HG03139 (cell line): ENCODE results near the gene CACNA2D3.

Experiments used
- ATAC-seq: cut with Tn5 transposase; IDR thresholded peaks from one replicate; pipeline ENCODE4 v1.9.1; 2021; ENCODE audit not compliant: unreplicated experiment

CACNA2D3 gene

GRCh38 chr3:54213907-54214306 is 91.6 kb downstream of the CACNA2D3 start:
- ATAC-seq: no peak

GRCh38 chr3:54214845-54215244 is 92.5 kb downstream of the CACNA2D3 start:
- no peak for ATAC-seq

- ATAC-seq: no peak
Measured at GRCh38 chr3:54215521-54215920, 93.2 kb downstream of the CACNA2D3 start.

- ATAC-seq: no peak
Measured at GRCh38 chr3:54217828-54218227, 95.5 kb downstream of the CACNA2D3 start.

- no peak for ATAC-seq
Measured at GRCh38 chr3:54222316-54222715, 100.0 kb downstream of the CACNA2D3 start.

- no peak for ATAC-seq
Measured at GRCh38 chr3:54223063-54223462, 100.7 kb downstream of the CACNA2D3 start.

GRCh38 chr3:54225841-54226528 is 103.6 kb downstream of the CACNA2D3 start:
- ATAC-seq: no peak

GRCh38 chr3:54228806-54229205 is 106.5 kb downstream of the CACNA2D3 start:
- no peak for ATAC-seq

GRCh38 chr3:54232618-54233017 is 110.3 kb downstream of the CACNA2D3 start:
- ATAC-seq: no peak

GRCh38 chr3:54235998-54236397 is 113.6 kb downstream of the CACNA2D3 start:
- no peak for ATAC-seq

GRCh38 chr3:54237109-54237508 is 114.8 kb downstream of the CACNA2D3 start:
- ATAC-seq: no peak

GRCh38 chr3:54237788-54238502 is 115.6 kb downstream of the CACNA2D3 start:
- ATAC-seq: no peak

- no peak for ATAC-seq
Measured at GRCh38 chr3:54240309-54240708, 118.0 kb downstream of the CACNA2D3 start.

GRCh38 chr3:54243056-54243931 is 120.9 kb downstream of the CACNA2D3 start:
- ATAC-seq: no peak

GRCh38 chr3:54243960-54244682 is 121.8 kb downstream of the CACNA2D3 start:
- no peak for ATAC-seq

GRCh38 chr3:54251705-54252104 is 129.4 kb downstream of the CACNA2D3 start:
- ATAC-seq: no peak

GRCh38 chr3:54257125-54257720 is 134.9 kb downstream of the CACNA2D3 start:
- ATAC-seq: no peak

- ATAC-seq: no peak
Measured at GRCh38 chr3:54259636-54260035, 137.3 kb downstream of the CACNA2D3 start.

GRCh38 chr3:54261141-54261540 is 138.8 kb downstream of the CACNA2D3 start:
- ATAC-seq: no peak

- no peak for ATAC-seq
Measured at GRCh38 chr3:54262541-54262940, 140.2 kb downstream of the CACNA2D3 start.

- ATAC-seq: no peak
Measured at GRCh38 chr3:54262946-54263345, 140.6 kb downstream of the CACNA2D3 start.
